SJCRH30 (cell line): ENCODE measurements around the gene CANX. TPM values are rescaled to one million over a fixed set of nuclear protein-coding genes. Genes with fewer than 3 reads are reported as not detected.
"Not testable (repeated sequence)": the region's sequence is repeated elsewhere in the genome, so short reads cannot be mapped to it uniquely, and the experiment has no call there.

Experiments used
- DNase-seq, 2 experiments: peaks; one replicate each; pipeline ENCODE4 v3.0.0-alpha.2; 2015 to 2020
- H3K27ac ChIP-seq: fragments of 250-450 bp; sonication (Bioruptor Pico); 2 replicates; pipeline ENCODE4 v1.5.1; 2020; ENCODE audit warnings: mild to moderate bottlenecking, moderate library complexity
- H3K27me3 ChIP-seq: fragments of 250-450 bp; sonication (Bioruptor Pico); 2 replicates; pipeline ENCODE4 v1.5.1; 2020; ENCODE audit warnings: mild to moderate bottlenecking, moderate library complexity
- H3K36me3 ChIP-seq: fragments of 250-450 bp; sonication (Bioruptor Pico); 2 replicates; pipeline ENCODE4 v1.5.1; 2020; ENCODE audit warnings: mild to moderate bottlenecking, moderate library complexity
- H3K4me1 ChIP-seq: fragments of 250-450 bp; sonication (Bioruptor Pico); 2 replicates; pipeline ENCODE4 v1.5.1; 2020; ENCODE audit warnings: mild to moderate bottlenecking, moderate library complexity
- H3K4me3 ChIP-seq: fragments of 250-450 bp; sonication (Bioruptor Pico); 2 replicates; pipeline ENCODE4 v1.5.1; 2020; ENCODE audit warnings: mild to moderate bottlenecking, moderate library complexity
- H3K9me3 ChIP-seq: fragments of 250-450 bp; sonication (Bioruptor Pico); replicated peaks from 2 replicates; pipeline ENCODE4 v1.5.1; 2020; ENCODE audit warnings: mild to moderate bottlenecking, moderate library complexity
- total RNA-seq: library from RNA; depleted of rRNA; stranded (reverse); fragments of >200 nt; shearing (Covaris generic); gene quantifications from 2 replicates; pipeline ENCODE4 v1.2.3, GENCODE V29; 2014

Gene CANX
- total RNA-seq, 1 experiment from 2014 or later: 506 TPM

DNA sequence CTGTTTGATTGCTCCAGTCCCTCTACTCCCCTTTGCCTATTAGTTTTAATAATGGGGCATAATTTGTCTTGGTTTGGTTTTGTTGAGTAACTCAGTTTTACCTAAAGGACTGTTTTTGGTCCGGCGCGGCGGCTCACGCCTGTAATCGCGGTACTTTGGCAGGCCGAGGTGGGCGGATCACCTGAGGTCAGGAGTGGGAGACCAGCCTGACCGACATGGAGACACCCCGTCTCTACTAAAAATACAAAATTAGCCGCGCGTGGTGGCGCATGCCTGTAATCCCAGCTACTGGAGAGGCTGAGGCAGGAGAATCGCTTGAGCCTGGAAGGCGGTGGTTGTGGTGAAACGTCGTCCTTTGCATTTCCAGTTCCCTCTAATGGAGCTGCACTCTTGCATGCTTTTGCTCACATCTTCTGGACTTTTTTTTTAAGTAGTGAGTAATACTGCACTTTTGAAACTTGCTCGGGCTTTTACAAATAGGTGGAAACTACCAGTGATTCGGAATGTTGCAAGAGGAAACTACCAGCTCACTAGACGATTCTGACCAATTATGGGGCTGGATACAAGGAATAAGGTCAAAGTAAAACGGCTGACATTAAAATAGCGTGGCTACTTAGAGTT is 33.1 kb downstream of the CANX start:
- H3K4me1 ChIP-seq: peaks cover 6% of the 10 kb centered on the region; the same call in 1 of the 2 replicates
- DNase-seq: peak; percentile 8
- H3K9me3 ChIP-seq: no peaks in the 10 kb centered on the region
- H3K27me3 ChIP-seq: no peaks in the 10 kb centered on the region
- H3K36me3 ChIP-seq: peaks cover 47% of the 10 kb centered on the region
- H3K4me3 ChIP-seq: peak overlapping the region; percentile 37
- no peak overlapping the region for H3K27ac ChIP-seq

DNA sequence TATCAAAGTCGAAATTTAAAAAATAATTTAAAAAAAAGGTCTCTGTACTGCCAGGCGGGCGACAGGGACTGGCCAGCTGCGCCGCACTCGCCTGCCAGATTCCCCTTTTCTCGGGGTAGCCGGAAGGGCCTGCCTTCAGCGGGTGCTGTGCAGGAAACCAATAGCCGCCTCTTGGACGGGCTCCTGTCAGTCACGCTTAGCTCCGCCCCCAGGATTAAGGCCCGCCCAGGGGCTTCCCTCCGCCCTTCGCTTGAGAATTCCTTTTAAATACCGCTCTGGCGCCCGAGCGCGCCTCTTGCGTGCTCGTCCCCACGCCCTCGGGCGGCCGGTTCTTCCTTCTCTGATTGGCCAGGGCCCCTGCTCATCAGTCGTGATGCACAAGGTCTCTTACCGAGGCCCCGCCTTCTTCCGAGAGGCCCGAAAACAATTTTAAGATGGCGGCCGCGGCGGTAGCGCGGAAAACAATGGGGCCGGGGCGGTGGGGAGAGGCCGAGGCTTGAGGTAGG is 33.7 kb downstream of the CANX start, which contains the start of gene MAML1:
Gene MAML1, plus strand, starts transcription at position 411 of the 506 bp plus-strand sequence. CDS start 291 bp downstream, outside the sequence.
- Histone ChIP-seq H3K9me3 (no peaks in the 10 kb centered on the region), H3K36me3 (peaks cover 41% of the 10 kb centered on the region), H3K27me3 (no peaks in the 10 kb centered on the region), H3K4me3 (peak within 1 kb of the TSS; percentile 76), H3K4me1 (peaks cover 6% of the 10 kb centered on the region; the same call in 1 of the 2 replicates), H3K27ac (peak within 1 kb of the TSS; percentile 47; the same call in 1 of the 2 replicates)
- peak; percentile 100 for DNase-seq

DNA sequence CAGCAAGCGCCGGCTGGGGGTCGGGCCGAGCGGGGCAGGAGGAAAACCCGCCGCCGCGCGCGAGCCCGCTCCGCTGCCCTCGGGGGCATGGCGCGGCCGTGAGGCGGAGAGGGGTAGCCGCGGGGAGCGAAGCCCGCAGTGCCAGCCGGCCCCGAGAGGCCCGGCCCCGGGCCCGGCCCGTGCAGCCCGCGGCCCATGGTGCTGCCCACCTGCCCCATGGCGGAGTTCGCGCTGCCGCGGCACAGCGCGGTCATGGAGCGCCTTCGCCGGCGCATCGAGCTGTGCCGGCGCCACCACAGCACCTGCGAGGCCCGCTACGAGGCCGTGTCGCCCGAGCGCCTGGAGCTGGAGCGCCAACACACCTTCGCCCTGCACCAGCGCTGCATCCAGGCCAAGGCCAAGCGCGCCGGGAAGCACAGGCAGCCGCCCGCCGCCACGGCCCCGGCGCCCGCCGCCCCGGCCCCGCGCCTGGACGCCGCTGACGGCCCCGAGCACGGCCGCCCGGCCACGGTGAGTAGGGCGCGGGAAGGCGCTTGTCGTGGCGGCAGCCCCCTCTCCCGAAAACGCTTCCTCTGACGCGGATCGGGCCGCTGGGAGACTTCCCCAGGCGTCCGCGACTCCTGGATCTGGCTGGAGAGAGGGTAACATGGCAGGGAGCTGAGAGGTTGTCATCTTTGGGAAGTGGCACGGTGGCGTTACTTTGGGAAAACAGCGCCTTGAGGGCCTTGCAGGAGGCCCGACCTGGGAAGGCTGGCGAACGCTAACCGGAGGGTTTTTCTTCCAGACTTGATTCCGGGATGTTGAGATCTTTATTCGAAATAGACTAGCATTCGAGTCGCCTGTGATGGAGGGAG is 34.4 kb downstream of the CANX start:
- Histone ChIP-seq H3K36me3 (peaks cover 36% of the 10 kb centered on the region), H3K27me3 (no peaks in the 10 kb centered on the region), H3K9me3 (no peaks in the 10 kb centered on the region), H3K4me3 (peak overlapping the region; percentile 76), H3K27ac (peak overlapping the region; percentile 47; the same call in 1 of the 2 replicates), H3K4me1 (peaks cover 6% of the 10 kb centered on the region; the same call in 1 of the 2 replicates)
- DNase-seq: peak; percentile 51 to 59

DNA sequence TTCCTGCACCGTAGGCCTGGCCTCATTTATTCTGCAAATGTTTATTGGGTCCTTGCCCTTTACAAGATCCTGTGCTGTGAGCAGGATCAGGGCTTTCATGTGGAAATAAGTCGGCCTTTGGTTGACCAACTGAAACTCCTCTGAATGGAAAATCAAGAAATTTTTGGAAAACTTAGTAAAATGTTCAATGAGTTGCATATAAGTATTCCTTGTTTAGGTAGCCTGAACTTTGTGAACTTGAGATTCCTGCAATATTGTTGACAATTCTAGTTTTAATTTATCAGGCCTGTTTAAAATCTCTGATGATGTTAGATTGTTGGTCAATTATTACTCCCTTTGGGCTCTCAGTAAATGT is 35.0 kb downstream of the CANX start:
- H3K9me3 ChIP-seq: no peaks in the 10 kb centered on the region
- peak overlapping the region; percentile 76 for H3K4me3 ChIP-seq
- H3K36me3 ChIP-seq: peaks cover 34% of the 10 kb centered on the region
- no peaks in the 10 kb centered on the region for H3K27me3 ChIP-seq
- peaks cover 6% of the 10 kb centered on the region; the same call in 1 of the 2 replicates for H3K4me1 ChIP-seq
- H3K27ac ChIP-seq: peak overlapping the region; percentile 23; the same call in 1 of the 2 replicates
- no peak for DNase-seq

DNA sequence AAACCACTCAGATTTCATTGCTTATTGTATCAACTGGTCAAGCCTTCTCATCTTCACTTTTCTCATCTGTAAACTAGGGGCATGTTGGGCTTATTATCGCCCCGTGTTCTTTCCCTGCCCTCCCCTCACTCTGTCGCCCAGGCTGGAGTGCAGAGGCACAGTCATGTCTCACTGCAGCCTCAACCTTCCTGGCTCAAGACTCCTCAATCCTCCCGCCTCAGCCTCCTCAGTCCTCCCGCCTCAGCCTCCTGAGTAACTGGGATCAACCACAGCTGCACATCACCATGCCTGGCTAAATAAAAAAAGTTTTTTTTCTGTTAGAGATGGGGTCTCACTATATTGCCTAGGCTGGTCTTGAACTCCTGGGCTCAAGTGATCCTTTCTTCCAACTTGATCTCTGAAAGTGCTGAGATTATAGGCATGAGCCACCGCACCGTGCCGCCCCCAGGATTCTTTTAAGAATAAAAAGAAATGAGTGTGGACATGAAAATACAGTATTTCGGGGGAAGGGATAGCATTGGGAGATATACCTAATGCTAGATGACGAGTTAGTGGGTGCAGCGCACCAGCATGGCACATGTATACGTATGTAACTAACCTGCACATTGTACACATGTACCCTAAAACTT is 35.9 kb downstream of the CANX start:
- no peaks in the 10 kb centered on the region for H3K27me3 ChIP-seq
- H3K4me3 ChIP-seq: peak overlapping the region; percentile 76; the same call in 1 of the 2 replicates
- DNase-seq: no peak
- no peak overlapping the region for H3K27ac ChIP-seq
- H3K4me1 ChIP-seq: peaks cover 6% of the 10 kb centered on the region; the same call in 1 of the 2 replicates
- no peaks in the 10 kb centered on the region for H3K9me3 ChIP-seq
- H3K36me3 ChIP-seq: peaks cover 32% of the 10 kb centered on the region

DNA sequence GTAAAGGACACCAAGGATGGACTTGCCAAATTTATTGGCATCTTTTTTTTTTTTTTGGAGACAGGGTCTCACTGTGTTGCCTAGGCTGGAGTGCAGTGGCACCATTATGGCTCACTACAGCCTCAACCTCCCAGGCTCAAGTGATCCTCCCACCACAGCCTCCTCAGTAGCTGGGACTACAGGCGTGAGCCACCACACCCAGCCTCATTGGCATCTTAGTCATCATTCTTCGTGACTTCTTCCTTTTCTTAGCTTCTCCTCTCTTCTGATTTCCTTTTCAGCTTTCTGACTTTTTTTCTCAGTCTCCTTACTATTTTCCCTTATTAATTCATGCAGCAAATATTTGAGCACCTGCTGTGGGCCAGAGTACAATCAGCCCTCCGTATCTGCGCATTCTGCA is 40.0 kb downstream of the CANX start:
- Histone ChIP-seq H3K4me1 (peaks cover 6% of the 10 kb centered on the region; the same call in 1 of the 2 replicates), H3K36me3 (peaks cover 25% of the 10 kb centered on the region), H3K9me3 (no peaks in the 10 kb centered on the region), H3K27ac (no peak overlapping the region), H3K4me3 (no peak overlapping the region), H3K27me3 (no peaks in the 10 kb centered on the region)
- no peak for DNase-seq

DNA sequence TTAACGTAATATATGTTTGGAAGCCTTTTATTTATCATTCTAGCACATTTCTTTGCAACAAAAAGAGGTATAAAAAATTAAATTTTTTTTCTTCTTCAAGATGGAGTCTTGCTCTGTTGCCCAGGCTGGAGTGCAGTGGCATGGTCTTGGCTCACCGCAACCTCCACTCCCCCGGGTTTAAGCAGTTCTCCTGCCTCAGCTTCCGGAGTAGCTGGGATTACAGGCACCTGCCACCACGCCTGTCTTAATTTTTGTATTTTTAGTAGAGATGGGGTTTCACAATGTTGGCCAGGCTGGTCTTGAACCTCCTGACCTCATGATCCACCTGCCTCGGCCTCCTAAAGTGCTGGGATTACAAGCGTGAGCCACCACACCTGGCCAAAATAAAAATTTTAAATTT is 45.3 kb downstream of the CANX start:
- peaks cover 13% of the 10 kb centered on the region for H3K36me3 ChIP-seq
- H3K27me3 ChIP-seq, H3K4me1 ChIP-seq, DNase-seq, H3K4me3 ChIP-seq, H3K9me3 ChIP-seq, H3K27ac ChIP-seq: not testable (repeated sequence)

DNA sequence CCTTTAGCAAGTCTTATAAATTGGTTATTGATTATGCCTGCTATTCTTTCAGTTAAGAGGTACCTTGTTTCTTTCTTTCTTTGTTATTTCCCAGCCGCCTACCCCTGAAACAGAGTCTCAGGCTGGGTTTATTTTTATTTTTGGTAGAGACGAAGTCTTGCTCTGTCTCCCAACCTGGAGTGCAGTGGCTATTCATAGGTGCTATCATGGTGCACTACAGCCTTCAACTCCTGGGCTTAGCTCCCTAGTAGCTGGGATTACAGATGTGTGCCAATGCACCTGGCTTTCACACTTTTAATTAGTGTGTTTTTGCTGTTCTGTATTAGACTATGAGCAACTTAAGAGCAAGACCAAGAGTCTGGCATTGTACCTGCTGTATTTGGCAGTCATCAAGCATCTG is 48.1 kb downstream of the CANX start:
- no peaks in the 10 kb centered on the region for H3K27me3 ChIP-seq
- H3K9me3 ChIP-seq: no peaks in the 10 kb centered on the region; the same call in 1 of the 2 replicates
- no peak overlapping the region for H3K4me3 ChIP-seq
- H3K4me1 ChIP-seq: no peaks in the 10 kb centered on the region
- H3K27ac ChIP-seq: no peak overlapping the region
- no peak for DNase-seq
- H3K36me3 ChIP-seq: peaks cover 21% of the 10 kb centered on the region

DNA sequence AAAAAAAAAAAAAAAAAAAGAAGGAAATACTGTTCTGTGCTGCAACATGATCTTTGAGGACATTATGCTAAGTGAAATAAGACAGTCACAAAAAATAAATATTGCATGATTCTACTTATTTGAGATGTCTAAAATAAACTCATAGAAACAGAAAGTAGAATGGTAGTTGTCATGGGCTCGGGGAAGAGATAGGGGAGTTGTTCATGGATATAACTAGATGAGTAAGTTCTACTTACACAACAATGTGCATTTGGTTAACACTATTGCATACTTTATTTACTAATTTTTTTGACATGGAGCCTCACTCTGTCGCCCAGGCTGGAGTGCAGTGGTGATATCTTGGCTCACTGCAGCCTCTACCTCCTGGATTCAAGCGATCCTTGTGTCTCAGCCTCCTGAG is 49.0 kb downstream of the CANX start:
- Histone ChIP-seq H3K4me3 (no peak overlapping the region), H3K4me1 (no peaks in the 10 kb centered on the region), H3K27ac (no peak overlapping the region), H3K9me3 (no peaks in the 10 kb centered on the region; the same call in 1 of the 2 replicates), H3K27me3 (no peaks in the 10 kb centered on the region), H3K36me3 (peaks cover 21% of the 10 kb centered on the region)
- no peak for DNase-seq

DNA sequence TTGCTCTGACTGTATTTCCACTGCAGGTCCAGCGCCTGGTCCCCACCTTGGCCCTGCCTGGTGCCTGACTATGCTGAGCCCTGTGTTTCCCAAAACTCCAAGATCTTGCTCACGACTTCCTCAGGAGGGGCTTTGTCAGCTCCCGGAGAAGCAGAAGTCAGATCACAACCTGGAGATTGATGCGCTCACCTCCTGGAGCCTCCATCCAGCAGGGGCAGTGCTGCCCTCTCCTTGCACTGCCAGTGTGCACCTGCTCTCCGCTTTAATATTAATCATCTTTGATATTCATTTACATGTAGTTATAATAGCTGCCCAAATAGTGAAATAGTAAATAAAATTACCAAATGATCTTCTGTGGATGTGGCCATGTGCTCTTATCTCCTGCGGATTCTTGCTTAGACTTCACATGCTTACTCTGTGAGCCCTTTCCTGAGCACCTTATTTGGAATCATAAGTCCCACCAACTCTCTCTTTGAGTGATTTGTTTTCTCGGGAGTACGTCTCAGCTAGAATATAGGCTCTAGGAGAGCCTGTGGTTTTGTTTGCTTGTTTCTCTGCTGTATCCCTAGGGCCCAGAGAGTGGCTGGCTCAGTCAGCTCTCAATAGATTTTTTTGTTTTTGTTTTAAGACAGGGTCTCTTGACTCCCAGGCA is 51.2 kb downstream of the CANX start:
- Histone ChIP-seq H3K27me3 (no peaks in the 10 kb centered on the region), H3K9me3 (no peaks in the 10 kb centered on the region; the same call in 1 of the 2 replicates), H3K27ac (no peak overlapping the region), H3K4me1 (no peaks in the 10 kb centered on the region), H3K36me3 (peaks cover 19% of the 10 kb centered on the region), H3K4me3 (no peak overlapping the region)
- no peak for DNase-seq

DNA sequence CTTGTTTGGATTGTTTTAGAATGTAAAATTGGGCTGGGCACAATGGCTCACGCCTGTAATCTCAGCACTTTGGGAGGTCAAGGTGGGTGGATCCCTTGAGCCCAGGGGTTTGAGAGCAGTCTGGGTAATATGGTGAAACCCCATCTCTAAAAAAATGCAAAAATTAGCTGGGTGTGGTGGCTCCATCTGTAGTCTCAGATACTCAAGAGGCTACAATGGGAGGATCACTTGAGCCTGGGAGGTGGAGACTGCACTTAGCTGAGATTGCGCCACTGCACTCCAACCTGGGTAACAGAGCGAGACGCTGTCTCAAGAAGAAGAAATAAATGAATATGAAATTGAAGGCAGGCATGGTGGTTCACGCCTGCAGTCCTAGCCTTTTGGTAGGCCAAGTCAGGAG is 55.2 kb downstream of the CANX start:
- Histone ChIP-seq H3K27ac (no peak overlapping the region), H3K4me3 (no peak overlapping the region), H3K36me3 (peaks cover 13% of the 10 kb centered on the region), H3K9me3 (no peaks in the 10 kb centered on the region), H3K27me3 (no peaks in the 10 kb centered on the region), H3K4me1 (no peaks in the 10 kb centered on the region)
- DNase-seq: no peak

DNA sequence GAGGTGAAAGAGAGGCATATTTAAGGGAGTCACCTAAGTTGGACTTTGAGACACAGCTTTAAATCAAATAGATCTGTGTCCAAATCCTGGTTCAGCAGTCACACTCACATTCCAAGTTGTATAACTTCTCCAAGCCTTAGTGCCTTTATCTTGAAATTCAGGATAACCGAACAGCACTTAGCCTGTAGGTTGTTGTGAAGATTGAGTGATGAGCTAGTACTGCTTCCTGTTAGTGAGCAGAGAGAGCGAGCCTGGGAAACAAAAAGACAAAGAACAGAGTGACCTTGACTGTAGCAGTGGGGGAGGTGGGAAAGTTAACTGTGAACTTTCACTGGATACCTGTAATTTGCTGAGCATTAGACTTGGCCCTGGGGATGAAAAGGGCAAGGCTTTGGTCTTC is 56.3 kb downstream of the CANX start:
- no peak for DNase-seq
- no peaks in the 10 kb centered on the region for H3K27me3 ChIP-seq
- H3K9me3 ChIP-seq: no peaks in the 10 kb centered on the region
- H3K27ac ChIP-seq: no peak overlapping the region
- peaks cover 5% of the 10 kb centered on the region; the same call in 1 of the 2 replicates for H3K36me3 ChIP-seq
- H3K4me3 ChIP-seq: no peak overlapping the region
- 0 out of 2 replicates have a peak, but pooled peaks cover 5% of the 10 kb centered on the region for H3K4me1 ChIP-seq

DNA sequence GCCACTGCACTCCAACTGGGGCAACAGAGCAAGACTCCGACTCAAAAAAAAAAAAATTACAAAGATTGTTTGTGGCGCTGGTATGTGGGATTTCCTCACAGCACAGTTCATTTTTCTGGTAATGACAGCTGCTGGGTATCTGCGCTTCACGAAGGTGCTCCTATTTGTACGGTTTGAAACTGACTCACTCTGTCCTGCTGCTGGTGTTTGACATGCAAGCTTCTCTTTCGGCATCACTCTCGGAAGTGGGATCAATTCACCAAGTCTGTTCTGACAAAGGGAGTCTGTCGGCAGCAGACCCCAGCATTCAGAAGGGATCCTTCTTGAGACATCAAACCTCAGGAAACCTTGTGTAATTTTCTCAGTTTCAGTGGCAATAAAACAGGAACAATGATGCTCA is 60.2 kb downstream of the CANX start:
- H3K9me3 ChIP-seq: no peaks in the 10 kb centered on the region
- H3K4me3 ChIP-seq: no peak overlapping the region
- H3K27me3 ChIP-seq: no peaks in the 10 kb centered on the region
- peaks cover 26% of the 10 kb centered on the region; the same call in 1 of the 2 replicates for H3K4me1 ChIP-seq
- no peak for DNase-seq
- no peaks in the 10 kb centered on the region for H3K36me3 ChIP-seq
- H3K27ac ChIP-seq: no peak overlapping the region
